K562 (cell line): ENCODE data around the gene PPFIA3. TPM values are rescaled to one million over a fixed set of nuclear protein-coding genes. Genes with fewer than 3 reads are reported as not detected.

Experiments
- BHLHE40 ChIP-seq: IDR thresholded peaks from 2 replicates; pipeline ENCODE4 v1.6.1; 2011; ENCODE audit warnings: low read length, improper control_type of control experiment
- C11orf30 ChIP-seq: fragments of 450-650 bp; IDR thresholded peaks from 2 replicates; pipeline ENCODE4 v1.6.1; 2016; ENCODE audit warnings: low read depth, mild to moderate bottlenecking
- CC2D1A ChIP-seq: fragments of 450-650 bp; IDR thresholded peaks from 2 replicates; pipeline ENCODE4 v1.6.1; 2017; ENCODE audit warnings: mild to moderate bottlenecking
- ETV6 ChIP-seq, 3 experiments: fragments of 150-350 bp in 1 of 3; sonication (generic) in 1 of 3; formaldehyde crosslinking in 1 of 3; IDR thresholded peaks; 2 replicates each; pipeline versions ENCODE4 v1.6.1 to v1.8.0; 2014 to 2022; ENCODE audit warnings: borderline replicate concordance in 2 of 3, low read depth in 2 of 3, antibody characterized with exemption in 1 of 3, low read length in 1 of 3, mild to moderate bottlenecking in 1 of 3, missing genetic modification reagents in 1 of 3
- JUN ChIP-seq, 2 experiments: sonication (generic) in 1 of 2; formaldehyde crosslinking in 1 of 2; IDR thresholded peaks; 2 replicates each; pipeline versions ENCODE4 v1.6.1 to v1.8.0; 2012 to 2022; ENCODE audit warnings: borderline replicate concordance in 2 of 2, mild to moderate bottlenecking in 2 of 2, improper control_type of control experiment in 1 of 2, low read depth in 1 of 2, low read length in 1 of 2, missing genetic modification reagents in 1 of 2
- L3MBTL2 ChIP-seq: fragments of 450-650 bp; IDR thresholded peaks from 2 replicates; pipeline ENCODE4 v1.6.1; 2016; ENCODE audit warnings: mild to moderate bottlenecking, moderate library complexity
- MAFK ChIP-seq: IDR thresholded peaks from 2 replicates; pipeline ENCODE4 v1.6.1; 2011; ENCODE audit warnings: low read length, improper control_type of control experiment
- MAZ ChIP-seq, 2 experiments: fragments of 450-650 bp in 1 of 2; sonication (generic) in 1 of 2; formaldehyde crosslinking; IDR thresholded peaks in 1 of 2; conservative IDR thresholded peaks in 1 of 2; 2 replicates each; pipeline versions ENCODE4 v1.4.0 to v1.5.0; 2020; ENCODE audit warnings: mild to moderate bottlenecking in 1 of 2, missing genetic modification reagents in 1 of 2
- NFXL1 ChIP-seq: fragments of 450-650 bp; formaldehyde crosslinking; IDR thresholded peaks from 2 replicates; pipeline ENCODE4 v1.4.0; 2021; ENCODE audit warnings: mild to moderate bottlenecking
- RAD21 ChIP-seq, 2 experiments: fragments of 250-450 bp in 1 of 2; fragments of 450-650 bp in 1 of 2; sonication (Bioruptor Pico) in 1 of 2; formaldehyde crosslinking in 1 of 2; IDR thresholded peaks in 1 of 2; conservative IDR thresholded peaks in 1 of 2; 2 replicates each; pipeline versions ENCODE4 v1.4.0 to v1.8.0; 2020 to 2022; ENCODE audit warnings: mild to moderate bottlenecking in 2 of 2, moderate library complexity in 1 of 2
- RBBP5 ChIP-seq: fragments of 200-600 bp; sonication (generic); IDR thresholded peaks from 2 replicates; pipeline ENCODE4 v1.6.1; 2012; ENCODE audit warnings: borderline replicate concordance, mild to moderate bottlenecking, low read length, control low read depth, inconsistent platforms; ENCODE audit not compliant: insufficient read depth, poor library complexity, severe bottlenecking
- SAFB ChIP-seq: fragments of 200-400 bp; formaldehyde crosslinking; IDR thresholded peaks from 2 replicates; pipeline ENCODE4 v1.6.1; 2017; ENCODE audit warnings: low read depth, low read length, borderline replicate concordance
- SNRNP70 ChIP-seq: fragments of 200-400 bp; formaldehyde crosslinking; optimal IDR thresholded peaks from 2 replicates; pipeline ENCODE3; 2017; ENCODE audit warnings: low read depth, low read length
- USF1 ChIP-seq: sonication (generic); formaldehyde crosslinking; IDR thresholded peaks from 2 replicates; pipeline ENCODE4 v1.9.0; 2022; ENCODE audit warnings: mild to moderate bottlenecking, missing genetic modification reagents
- ZNF384 ChIP-seq: IDR thresholded peaks from 2 replicates; pipeline ENCODE4 v1.6.1; 2012; ENCODE audit warnings: low read depth, low read length, improper control_type of control experiment
- ZNF584 ChIP-seq: fragments of 200-800 bp; sonication (Bioruptor generic); IDR thresholded peaks from 2 replicates; pipeline ENCODE4 v1.6.1; 2016; ENCODE audit warnings: low read depth, mild to moderate bottlenecking, missing genetic modification characterization, missing compliant biosample characterization
- ZNF609 ChIP-seq: sonication (generic); formaldehyde crosslinking; IDR thresholded peaks from 2 replicates; pipeline ENCODE4 v1.8.1; 2023; ENCODE audit warnings: missing genetic modification reagents, mild to moderate bottlenecking, borderline replicate concordance
- ZNF77 ChIP-seq: fragments of 250-450 bp; sonication (Bioruptor Pico); IDR thresholded peaks from 2 replicates; pipeline ENCODE4 v1.5.0; 2020
- ZNF780A ChIP-seq: fragments of 250-450 bp; sonication (Bioruptor Pico); IDR thresholded peaks from 2 replicates; pipeline ENCODE4 v1.5.0; 2021; ENCODE audit warnings: mild to moderate bottlenecking
- polyA plus RNA-seq, 8 experiments: library from polyadenylated mRNA; depleted of rRNA in 4 of 8; stranded (reverse) in 5 of 8; unstranded in 3 of 8; fragments of >200 nt; fragmentation: Nextera tagmentation in 2 of 8; fragmentation: Illumina TruSeq in 1 of 8; extraction: Ambion mirVana in 2 of 8; extraction: Trizol in 1 of 8; gene quantifications; 2 replicates each; pipeline versions ENCODE4 v1.2.1 to v1.2.3, GENCODE V29; 2011 to 2014; ENCODE audit warnings: inconsistent platforms in 1 of 8, missing spikeins in 1 of 8
- total RNA-seq, 7 experiments: library from RNA; depleted of rRNA in 6 of 7; stranded (reverse); fragments of >200 nt in 6 of 7; fragmentation: Illumina TruSeq in 2 of 7; extraction: Trizol in 2 of 7; gene quantifications; 2 replicates each; pipeline versions ENCODE4 v1.2.1 to v1.2.3, GENCODE V29; 2011 to 2021; ENCODE audit warnings: low replicate concordance in 1 of 7
- TF ChIP-seq, protein P1 (sequence below): fragments of 450-650 bp; IDR thresholded peaks from 2 replicates; pipeline ENCODE4 v1.6.1; 2016

PPFIA3 gene
- total and polyA plus RNA-seq, 9 of the 15 experiments (the other 6 are each of a cell fraction or from before 2014, with no cell fraction given), result 0.10 to 53.0 (median 17.6) TPM

GRCh38 chr19:49118565-49119410 lies 556 bp upstream of the PPFIA3 start, which contains the start of gene C19orf73 (continued):
- TF ChIP-seq, protein P1, sequence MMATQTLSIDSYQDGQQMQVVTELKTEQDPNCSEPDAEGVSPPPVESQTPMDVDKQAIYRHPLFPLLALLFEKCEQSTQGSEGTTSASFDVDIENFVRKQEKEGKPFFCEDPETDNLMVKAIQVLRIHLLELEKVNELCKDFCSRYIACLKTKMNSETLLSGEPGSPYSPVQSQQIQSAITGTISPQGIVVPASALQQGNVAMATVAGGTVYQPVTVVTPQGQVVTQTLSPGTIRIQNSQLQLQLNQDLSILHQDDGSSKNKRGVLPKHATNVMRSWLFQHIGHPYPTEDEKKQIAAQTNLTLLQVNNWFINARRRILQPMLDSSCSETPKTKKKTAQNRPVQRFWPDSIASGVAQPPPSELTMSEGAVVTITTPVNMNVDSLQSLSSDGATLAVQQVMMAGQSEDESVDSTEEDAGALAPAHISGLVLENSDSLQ, result peak; percentile 98
- TF ChIP-seq ZNF77 (CRISPR knock-in tag) (no peak), USF1 (CRISPR knock-in tag) (peak; percentile 70), SNRNP70 (no peak), BHLHE40 (peak; percentile 93), JUN (IDR thresholded peaks at IDR 0.05; ENCODE audit: borderline replicate concordance, low read depth, low read length) (peak; percentile 91; the same call in 1 of the 2 replicates), JUN (CRISPR knock-in tag; IDR thresholded peaks at IDR 0.05; ENCODE audit: borderline replicate concordance) (peak; percentile 97), RAD21 (CRISPR knock-in tag; conservative IDR thresholded peaks at IDR 0.05 in 1 of 2, IDR thresholded peaks at IDR 0.05 in 1 of 2) (no peak), ZNF609 (CRISPR knock-in tag) (no peak), ZNF384 (no peak), ZNF584 (no peak), C11orf30 (no peak), NFXL1 (CRISPR knock-in tag) (no peak), MAFK (no peak), ETV6 (IDR thresholded peaks at IDR 0.05; ENCODE audit: borderline replicate concordance in 1 of 2, low read depth in 2 of 2, low read length in 1 of 2) (no peak), ETV6 (CRISPR knock-in tag; IDR thresholded peaks at IDR 0.05; ENCODE audit: borderline replicate concordance) (no peak), ZNF780A (CRISPR knock-in tag) (no peak), MAZ (CRISPR knock-in tag; conservative IDR thresholded peaks at IDR 0.05 in 1 of 2, IDR thresholded peaks at IDR 0.05 in 1 of 2) (peak; percentile 93 to 99), CC2D1A (no peak), SAFB (peak; percentile 96), RBBP5 (peak; percentile 44), L3MBTL2 (peak; percentile 100)
